Right lobe of liver (tissue), 4 donors: ENCODE measurements around the gene PRSS2.

ENCODE experiments used
- POLR2A ChIP-seq: fragments of 450-650 bp; IDR thresholded peaks from one replicate; pipeline ENCODE4 v1.6.1; 2017; ENCODE audit warnings: antibody characterized with exemption, mild to moderate bottlenecking
- TF ChIP-seq, protein P1 (sequence below), 4 donors: fragments of 200-600 bp in 3 of 4; fragments of 450-650 bp in 1 of 4; IDR thresholded peaks; one replicate each; pipeline versions ENCODE4 v1.5.1 to v1.8.0; 2016 to 2022; ENCODE audit warnings: antibody characterized with exemption in 4 of 4, mild to moderate bottlenecking in 2 of 4
- donor health status: DM: no; HTN: no; CAD: no.
- donor health status: DM: no; HTN: no; CAD: no.
- donor health status: DM: no; HTN: yes; CAD: no.

DNA sequence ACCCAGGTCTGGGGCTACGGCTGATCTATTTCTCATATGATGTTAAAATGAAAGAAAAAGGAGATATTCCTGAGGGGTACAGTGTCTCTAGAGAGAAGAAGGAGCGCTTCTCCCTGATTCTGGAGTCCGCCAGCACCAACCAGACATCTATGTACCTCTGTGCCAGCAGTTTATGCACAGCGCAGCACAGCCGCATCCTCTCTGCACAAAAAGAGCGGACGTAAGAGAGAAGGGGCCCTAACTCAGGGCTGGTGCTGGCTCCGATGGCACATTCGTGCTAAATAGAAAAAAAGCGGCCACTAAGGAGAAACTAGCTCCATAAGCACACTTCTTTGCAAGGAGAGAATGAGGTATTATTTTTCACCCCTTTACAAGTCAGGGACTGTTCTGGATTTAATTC lies 49.8 kb upstream of the PRSS2 start:
- TF ChIP-seq, protein P1, sequence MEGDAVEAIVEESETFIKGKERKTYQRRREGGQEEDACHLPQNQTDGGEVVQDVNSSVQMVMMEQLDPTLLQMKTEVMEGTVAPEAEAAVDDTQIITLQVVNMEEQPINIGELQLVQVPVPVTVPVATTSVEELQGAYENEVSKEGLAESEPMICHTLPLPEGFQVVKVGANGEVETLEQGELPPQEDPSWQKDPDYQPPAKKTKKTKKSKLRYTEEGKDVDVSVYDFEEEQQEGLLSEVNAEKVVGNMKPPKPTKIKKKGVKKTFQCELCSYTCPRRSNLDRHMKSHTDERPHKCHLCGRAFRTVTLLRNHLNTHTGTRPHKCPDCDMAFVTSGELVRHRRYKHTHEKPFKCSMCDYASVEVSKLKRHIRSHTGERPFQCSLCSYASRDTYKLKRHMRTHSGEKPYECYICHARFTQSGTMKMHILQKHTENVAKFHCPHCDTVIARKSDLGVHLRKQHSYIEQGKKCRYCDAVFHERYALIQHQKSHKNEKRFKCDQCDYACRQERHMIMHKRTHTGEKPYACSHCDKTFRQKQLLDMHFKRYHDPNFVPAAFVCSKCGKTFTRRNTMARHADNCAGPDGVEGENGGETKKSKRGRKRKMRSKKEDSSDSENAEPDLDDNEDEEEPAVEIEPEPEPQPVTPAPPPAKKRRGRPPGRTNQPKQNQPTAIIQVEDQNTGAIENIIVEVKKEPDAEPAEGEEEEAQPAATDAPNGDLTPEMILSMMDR (IDR thresholded peaks at IDR 0.05), result no peak
- TF ChIP-seq POLR2A, result no peak
